ENCODE results near the gene BUB1. TPM values are rescaled to one million over a fixed set of nuclear protein-coding genes. Genes with fewer than 3 reads are reported as not detected.

BUB1 gene
- total and polyA plus RNA-seq, 9 of the 15 experiments (the other 6 are each of a cell fraction or from before 2014, with no cell fraction given): 73.4 to 247 (median 118) TPM

- TF ChIP-seq CREBBP (IDR thresholded peaks at IDR 0.05; ENCODE audit: low read depth, low read length) (no peak), ESRRB (CRISPR knock-in tag; IDR thresholded peaks at IDR 0.05; ENCODE audit: borderline replicate concordance) (no peak), FIP1L1 (IDR thresholded peaks at IDR 0.05; ENCODE audit: low read depth, low read length, poor library complexity, severe bottlenecking) (peak; percentile 66), ZNF41 (CRISPR knock-in tag; conservative IDR thresholded peaks at IDR 0.05) (no peak), GTF2F1 (IDR thresholded peaks at IDR 0.05; ENCODE audit: low read depth, low read length) (peak; percentile 72; the same call in 1 of the 2 replicates), SNRNP70 (optimal IDR thresholded peaks at IDR 0.05; ENCODE audit: low read depth, low read length) (no peak), FOXJ2 (tag; IDR thresholded peaks at IDR 0.05) (no peak), ZNF57 (CRISPR knock-in tag; IDR thresholded peaks at IDR 0.05) (no peak), GTF2E2 (tag; IDR thresholded peaks at IDR 0.05) (peak; percentile 58; the same call in 1 of the 2 replicates), SIN3B (IDR thresholded peaks at IDR 0.05; ENCODE audit: low read depth) (peak; percentile 64; the same call in 1 of the 2 replicates), HMGN3 (IDR thresholded peaks at IDR 0.05; ENCODE audit: borderline replicate concordance, extremely low read depth, insufficient read length, low read depth, low read length) (peak; percentile 53), TSC22D4 (tag; IDR thresholded peaks at IDR 0.05) (no peak), CBX8 (IDR thresholded peaks at IDR 0.05; ENCODE audit: borderline replicate concordance, extremely low read depth, low read depth, low read length, poor library complexity, severe bottlenecking) (no peak), ZNF639 (CRISPR knock-in tag; conservative IDR thresholded peaks at IDR 0.05 in 1 of 2, IDR thresholded peaks at IDR 0.05 in 1 of 2) (peak in 1 of 2 experiments; percentile 96; a peak in 2 of 4 replicates), NCOA4 (IDR thresholded peaks at IDR 0.05; ENCODE audit: partially characterized antibody) (no peak), SRF (CRISPR knock-in tag; IDR thresholded peaks at IDR 0.05) (no peak), ZNF551 (CRISPR knock-in tag; IDR thresholded peaks at IDR 0.05) (no peak), EHMT2 (IDR thresholded peaks at IDR 0.05) (no peak), CHAMP1 (IDR thresholded peaks at IDR 0.05) (peak; percentile 99), PTRF (tag; IDR thresholded peaks at IDR 0.05) (no peak), ZNF311 (CRISPR knock-in tag; IDR thresholded peaks at IDR 0.05) (no peak)
- TF ChIP-seq, protein P1, sequence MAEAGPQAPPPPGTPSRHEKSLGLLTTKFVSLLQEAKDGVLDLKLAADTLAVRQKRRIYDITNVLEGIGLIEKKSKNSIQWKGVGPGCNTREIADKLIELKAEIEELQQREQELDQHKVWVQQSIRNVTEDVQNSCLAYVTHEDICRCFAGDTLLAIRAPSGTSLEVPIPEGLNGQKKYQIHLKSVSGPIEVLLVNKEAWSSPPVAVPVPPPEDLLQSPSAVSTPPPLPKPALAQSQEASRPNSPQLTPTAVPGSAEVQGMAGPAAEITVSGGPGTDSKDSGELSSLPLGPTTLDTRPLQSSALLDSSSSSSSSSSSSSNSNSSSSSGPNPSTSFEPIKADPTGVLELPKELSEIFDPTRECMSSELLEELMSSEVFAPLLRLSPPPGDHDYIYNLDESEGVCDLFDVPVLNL (CRISPR knock-in tag; IDR thresholded peaks at IDR 0.05; ENCODE audit: low read depth): peak; percentile 96
Observed at GRCh38 chr2:110677530-110678456, at the start of gene BUB1 (continued).

All from K562 (cell line).